HepG2 (cell line): ENCODE measurements around the gene CCDC154. TPM values are rescaled to one million over a fixed set of nuclear protein-coding genes. Genes with fewer than 3 reads are reported as not detected.

Experiments
- ATF7-NPFF ChIP-seq: sonication (generic); formaldehyde crosslinking; IDR thresholded peaks from 2 replicates; pipeline ENCODE4 v1.8.1; 2023; ENCODE audit warnings: mild to moderate bottlenecking, low read depth, missing genetic modification reagents, moderate library complexity
- BORCS8-MEF2B ChIP-seq: sonication (generic); formaldehyde crosslinking; IDR thresholded peaks from 2 replicates; pipeline ENCODE4 v1.8.0; 2022; ENCODE audit warnings: mild to moderate bottlenecking, missing genetic modification reagents
- CBFB ChIP-seq: sonication (generic); formaldehyde crosslinking; IDR thresholded peaks from 2 replicates; pipeline ENCODE4 v1.4.0; 2020; ENCODE audit warnings: missing genetic modification reagents
- CENPT ChIP-seq: sonication (generic); formaldehyde crosslinking; IDR thresholded peaks from 2 replicates; pipeline ENCODE4 v1.8.0; 2022; ENCODE audit warnings: low read depth, mild to moderate bottlenecking, moderate library complexity, missing genetic modification reagents
- EEA1 ChIP-seq: sonication (generic); formaldehyde crosslinking; IDR thresholded peaks from 2 replicates; pipeline ENCODE4 v1.5.1; 2020; ENCODE audit warnings: mild to moderate bottlenecking, missing genetic modification reagents, borderline replicate concordance
- HDAC1 ChIP-seq: sonication (generic); formaldehyde crosslinking; IDR thresholded peaks from 2 replicates; pipeline ENCODE4 v1.5.1; 2020; ENCODE audit warnings: mild to moderate bottlenecking, missing genetic modification reagents
- HES4 ChIP-seq: sonication (generic); formaldehyde crosslinking; IDR thresholded peaks from 2 replicates; pipeline ENCODE4 v1.9.0; 2021; ENCODE audit warnings: mild to moderate bottlenecking, missing genetic modification reagents, borderline replicate concordance
- MED13 ChIP-seq: sonication (generic); formaldehyde crosslinking; IDR thresholded peaks from 2 replicates; pipeline ENCODE4 v1.5.0; 2020; ENCODE audit warnings: missing genetic modification reagents
- MIXL1 ChIP-seq: IDR thresholded peaks from 2 replicates; pipeline ENCODE4 v1.6.1; 2016
- MXI1 ChIP-seq: IDR thresholded peaks from 3 replicates; pipeline ENCODE4 v1.6.1; 2012; ENCODE audit warnings: low read depth, low read length, inconsistent platforms, borderline replicate concordance
- NCOA1 ChIP-seq: sonication (generic); formaldehyde crosslinking; IDR thresholded peaks from 2 replicates; pipeline ENCODE4 v1.9.0; 2021; ENCODE audit warnings: missing genetic modification reagents
- ZFP1 ChIP-seq: IDR thresholded peaks from 2 replicates; pipeline ENCODE4 v1.6.1; 2016
- ZMYM2 ChIP-seq: sonication (generic); formaldehyde crosslinking; IDR thresholded peaks from 2 replicates; pipeline ENCODE4 v1.8.0; 2022; ENCODE audit warnings: mild to moderate bottlenecking, missing genetic modification reagents
- ZNF224 ChIP-seq: sonication (generic); formaldehyde crosslinking; IDR thresholded peaks from 2 replicates; pipeline ENCODE4 v1.5.0; 2020; ENCODE audit warnings: mild to moderate bottlenecking, missing genetic modification reagents
- ZNF484 ChIP-seq: sonication (generic); formaldehyde crosslinking; IDR thresholded peaks from 2 replicates; pipeline ENCODE4 v1.5.1; 2020; ENCODE audit warnings: mild to moderate bottlenecking, low read depth, missing genetic modification reagents, borderline replicate concordance
- ZNF724P ChIP-seq: sonication (generic); formaldehyde crosslinking; IDR thresholded peaks from 2 replicates; pipeline ENCODE4 v1.8.0; 2022; ENCODE audit warnings: missing genetic modification reagents, borderline replicate concordance
- polyA plus RNA-seq, 8 experiments: library from polyadenylated mRNA; depleted of rRNA in 3 of 8; stranded (reverse) in 7 of 8; unstranded in 1 of 8; fragments of >200 nt; fragmentation: Illumina TruSeq in 4 of 8; extraction: Trizol in 4 of 8; gene quantifications; 2 replicates each; pipeline versions ENCODE4 v1.2.1 to v1.2.3, GENCODE V29; 2011 to 2016; ENCODE audit warnings: low read depth in 4 of 8, missing spikeins in 1 of 8, mixed read lengths in 1 of 8; ENCODE audit not compliant: insufficient read depth in 1 of 8
- total RNA-seq, 5 experiments: library from RNA; depleted of rRNA; stranded (reverse); fragments of >200 nt; fragmentation: Illumina TruSeq; extraction: Trizol; gene quantifications; 2 replicates each; pipeline ENCODE4 v1.2.3, GENCODE V29; 2016; ENCODE audit warnings: low read depth in 1 of 5
- TF ChIP-seq, protein P1 (sequence below): sonication (generic); formaldehyde crosslinking; IDR thresholded peaks from 2 replicates; pipeline ENCODE4 v1.9.0; 2022; ENCODE audit warnings: missing genetic modification reagents, mild to moderate bottlenecking, borderline replicate concordance
- TF ChIP-seq, protein P2 (sequence below): IDR thresholded peaks from 2 replicates; pipeline ENCODE4 v1.6.1; 2016; ENCODE audit warnings: low read depth
- TF ChIP-seq, protein P3 (sequence below): IDR thresholded peaks from 2 replicates; pipeline ENCODE4 v1.6.1; 2016; ENCODE audit warnings: control low read depth
- TF ChIP-seq, protein P4 (sequence below): sonication (generic); formaldehyde crosslinking; IDR thresholded peaks from 2 replicates; pipeline ENCODE4 v1.4.0; 2020; ENCODE audit warnings: missing genetic modification reagents, mild to moderate bottlenecking, borderline replicate concordance
- TF ChIP-seq, protein P5 (sequence below): sonication (generic); formaldehyde crosslinking; IDR thresholded peaks from 2 replicates; pipeline ENCODE4 v1.9.0; 2021; ENCODE audit warnings: missing genetic modification reagents, borderline replicate concordance

The CCDC154 gene
- total and polyA plus RNA-seq, 2 of the 13 experiments (the other 11 are each of a cell fraction or from before 2014, with no cell fraction given): 0.92 to 1.5 TPM

DNA sequence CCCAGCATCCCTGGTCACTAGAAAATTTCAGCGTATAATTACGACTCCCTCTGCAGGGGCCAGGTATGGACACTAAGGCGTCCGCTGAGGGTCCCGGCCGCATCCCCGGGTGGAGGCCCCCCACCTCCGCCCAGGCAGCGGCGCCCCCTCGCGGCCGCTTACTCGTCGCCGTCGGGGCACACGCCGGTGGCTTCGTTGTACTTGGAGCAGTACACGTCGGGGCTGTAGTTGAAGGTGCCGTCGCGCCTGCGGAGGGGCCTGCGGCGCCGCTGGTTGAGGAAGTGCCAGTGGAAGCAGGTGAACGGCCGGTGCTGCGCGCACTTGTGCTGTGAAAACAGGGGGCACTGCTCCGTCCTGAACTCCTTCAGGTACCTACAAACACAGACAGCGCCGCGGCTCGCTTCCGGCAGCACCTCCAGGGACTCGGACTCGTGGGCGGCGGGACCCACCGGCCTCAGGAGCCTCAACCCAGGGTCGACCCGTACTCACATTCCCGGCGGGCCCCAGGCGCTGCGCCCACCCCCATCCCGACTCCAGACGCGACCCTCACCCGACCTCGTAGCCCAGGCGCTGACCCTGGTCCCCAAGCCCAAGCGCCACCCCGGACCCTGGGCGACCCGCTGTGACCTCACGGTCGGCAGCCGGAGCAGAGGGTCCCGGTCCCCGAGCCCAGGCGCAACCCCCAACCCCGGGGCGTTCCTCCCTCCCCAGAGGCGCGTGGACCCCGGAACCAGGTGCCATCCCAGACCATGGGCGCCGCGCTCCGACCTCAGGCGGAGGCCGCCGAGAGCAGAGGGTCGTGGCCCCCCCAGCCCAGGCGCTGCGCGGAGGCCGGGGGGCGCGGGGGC, 30.4 kb downstream of the CCDC154 start (continued):
- TF ChIP-seq ATF7-NPFF (CRISPR knock-in tag) (no peak), CBFB (CRISPR knock-in tag) (no peak), ZMYM2 (CRISPR knock-in tag) (peak; percentile 98), ZFP1 (no peak), ZNF224 (CRISPR knock-in tag) (no peak), CENPT (no peak), EEA1 (no peak), MXI1 (no peak), ZNF724P (no peak), MED13 (0 out of 2 replicates have a peak, but pooled peaks have one; percentile 26), HES4 (peak; percentile 77; the same call in 1 of the 2 replicates), HDAC1 (CRISPR knock-in tag) (no peak), BORCS8-MEF2B (CRISPR knock-in tag) (peak; percentile 69; the same call in 1 of the 2 replicates), MIXL1 (CRISPR knock-in tag) (no peak), ZNF484 (CRISPR knock-in tag) (no peak), NCOA1 (CRISPR knock-in tag) (no peak)
- TF ChIP-seq, protein P1, sequence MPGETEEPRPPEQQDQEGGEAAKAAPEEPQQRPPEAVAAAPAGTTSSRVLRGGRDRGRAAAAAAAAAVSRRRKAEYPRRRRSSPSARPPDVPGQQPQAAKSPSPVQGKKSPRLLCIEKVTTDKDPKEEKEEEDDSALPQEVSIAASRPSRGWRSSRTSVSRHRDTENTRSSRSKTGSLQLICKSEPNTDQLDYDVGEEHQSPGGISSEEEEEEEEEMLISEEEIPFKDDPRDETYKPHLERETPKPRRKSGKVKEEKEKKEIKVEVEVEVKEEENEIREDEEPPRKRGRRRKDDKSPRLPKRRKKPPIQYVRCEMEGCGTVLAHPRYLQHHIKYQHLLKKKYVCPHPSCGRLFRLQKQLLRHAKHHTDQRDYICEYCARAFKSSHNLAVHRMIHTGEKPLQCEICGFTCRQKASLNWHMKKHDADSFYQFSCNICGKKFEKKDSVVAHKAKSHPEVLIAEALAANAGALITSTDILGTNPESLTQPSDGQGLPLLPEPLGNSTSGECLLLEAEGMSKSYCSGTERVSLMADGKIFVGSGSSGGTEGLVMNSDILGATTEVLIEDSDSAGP: no peak; the same call in 1 of the 2 replicates
- TF ChIP-seq, protein P2, sequence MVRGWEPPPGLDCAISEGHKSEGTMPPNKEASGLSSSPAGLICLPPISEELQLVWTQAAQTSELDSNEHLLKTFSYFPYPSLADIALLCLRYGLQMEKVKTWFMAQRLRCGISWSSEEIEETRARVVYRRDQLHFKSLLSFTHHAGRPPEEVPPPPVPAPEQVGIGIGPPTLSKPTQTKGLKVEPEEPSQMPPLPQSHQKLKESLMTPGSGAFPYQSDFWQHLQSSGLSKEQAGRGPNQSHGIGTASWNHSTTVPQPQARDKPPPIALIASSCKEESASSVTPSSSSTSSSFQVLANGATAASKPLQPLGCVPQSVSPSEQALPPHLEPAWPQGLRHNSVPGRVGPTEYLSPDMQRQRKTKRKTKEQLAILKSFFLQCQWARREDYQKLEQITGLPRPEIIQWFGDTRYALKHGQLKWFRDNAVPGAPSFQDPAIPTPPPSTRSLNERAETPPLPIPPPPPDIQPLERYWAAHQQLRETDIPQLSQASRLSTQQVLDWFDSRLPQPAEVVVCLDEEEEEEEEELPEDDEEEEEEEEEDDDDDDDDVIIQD (CRISPR knock-in tag): no peak
- TF ChIP-seq, protein P3, sequence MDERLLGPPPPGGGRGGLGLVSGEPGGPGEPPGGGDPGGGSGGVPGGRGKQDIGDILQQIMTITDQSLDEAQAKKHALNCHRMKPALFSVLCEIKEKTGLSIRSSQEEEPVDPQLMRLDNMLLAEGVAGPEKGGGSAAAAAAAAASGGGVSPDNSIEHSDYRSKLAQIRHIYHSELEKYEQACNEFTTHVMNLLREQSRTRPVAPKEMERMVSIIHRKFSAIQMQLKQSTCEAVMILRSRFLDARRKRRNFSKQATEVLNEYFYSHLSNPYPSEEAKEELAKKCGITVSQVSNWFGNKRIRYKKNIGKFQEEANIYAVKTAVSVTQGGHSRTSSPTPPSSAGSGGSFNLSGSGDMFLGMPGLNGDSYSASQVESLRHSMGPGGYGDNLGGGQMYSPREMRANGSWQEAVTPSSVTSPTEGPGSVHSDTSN: no peak
- TF ChIP-seq, protein P4, sequence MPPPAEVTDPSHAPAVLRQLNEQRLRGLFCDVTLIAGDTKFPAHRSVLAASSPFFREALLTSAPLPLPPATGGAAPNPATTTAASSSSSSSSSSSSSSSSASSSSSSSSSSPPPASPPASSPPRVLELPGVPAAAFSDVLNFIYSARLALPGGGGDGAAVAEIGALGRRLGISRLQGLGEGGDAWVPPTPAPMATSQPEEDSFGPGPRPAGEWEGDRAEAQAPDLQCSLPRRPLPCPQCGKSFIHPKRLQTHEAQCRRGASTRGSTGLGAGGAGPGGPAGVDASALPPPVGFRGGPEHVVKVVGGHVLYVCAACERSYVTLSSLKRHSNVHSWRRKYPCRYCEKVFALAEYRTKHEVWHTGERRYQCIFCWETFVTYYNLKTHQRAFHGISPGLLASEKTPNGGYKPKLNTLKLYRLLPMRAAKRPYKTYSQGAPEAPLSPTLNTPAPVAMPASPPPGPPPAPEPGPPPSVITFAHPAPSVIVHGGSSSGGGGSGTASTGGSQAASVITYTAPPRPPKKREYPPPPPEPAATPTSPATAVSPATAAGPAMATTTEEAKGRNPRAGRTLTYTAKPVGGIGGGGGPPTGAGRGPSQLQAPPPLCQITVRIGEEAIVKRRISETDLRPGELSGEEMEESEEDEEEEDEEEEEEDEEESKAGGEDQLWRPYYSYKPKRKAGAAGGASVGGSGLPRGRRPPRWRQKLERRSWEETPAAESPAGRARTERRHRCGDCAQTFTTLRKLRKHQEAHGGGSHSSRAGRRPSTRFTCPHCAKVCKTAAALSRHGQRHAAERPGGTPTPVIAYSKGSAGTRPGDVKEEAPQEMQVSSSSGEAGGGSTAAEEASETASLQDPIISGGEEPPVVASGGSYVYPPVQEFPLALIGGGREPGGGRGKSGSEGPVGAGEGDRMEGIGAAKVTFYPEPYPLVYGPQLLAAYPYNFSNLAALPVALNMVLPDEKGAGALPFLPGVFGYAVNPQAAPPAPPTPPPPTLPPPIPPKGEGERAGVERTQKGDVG (CRISPR knock-in tag): no peak
- TF ChIP-seq, protein P5, sequence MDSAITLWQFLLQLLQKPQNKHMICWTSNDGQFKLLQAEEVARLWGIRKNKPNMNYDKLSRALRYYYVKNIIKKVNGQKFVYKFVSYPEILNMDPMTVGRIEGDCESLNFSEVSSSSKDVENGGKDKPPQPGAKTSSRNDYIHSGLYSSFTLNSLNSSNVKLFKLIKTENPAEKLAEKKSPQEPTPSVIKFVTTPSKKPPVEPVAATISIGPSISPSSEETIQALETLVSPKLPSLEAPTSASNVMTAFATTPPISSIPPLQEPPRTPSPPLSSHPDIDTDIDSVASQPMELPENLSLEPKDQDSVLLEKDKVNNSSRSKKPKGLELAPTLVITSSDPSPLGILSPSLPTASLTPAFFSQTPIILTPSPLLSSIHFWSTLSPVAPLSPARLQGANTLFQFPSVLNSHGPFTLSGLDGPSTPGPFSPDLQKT (CRISPR knock-in tag): no peak
